NCI-H1417 treated with DMSO at 0.1 percent for 48 hours (cell line): Measurements from ENCODE around the gene WBP1L.
"Not testable (repeated sequence)": the region's sequence is repeated elsewhere in the genome, so short reads cannot be mapped to it uniquely, and the experiment has no call there.

Source experiments
- DNase-seq: peaks from one replicate; lab custom pipeline; 2025; lab: John Stamatoyannopoulos, UW

Gene WBP1L

GRCh38 chr10:102723989-102724388 is 19.8 kb upstream of the WBP1L start:
- DNase-seq: no peak

- DNase-seq: no peak
These were observed 17.5 kb upstream of the WBP1L start for GRCh38 chr10:102726274-102726673.

GRCh38 chr10:102727037-102727818 is 16.5 kb upstream of the WBP1L start:
- DNase-seq: no peak

- DNase-seq: no peak
These were observed 14.4 kb upstream of the WBP1L start for GRCh38 chr10:102729029-102730026.

GRCh38 chr10:102731222-102731800 is 12.4 kb upstream of the WBP1L start:
- no peak for DNase-seq

GRCh38 chr10:102732661-102733060 is 11.1 kb upstream of the WBP1L start:
- DNase-seq: no peak

GRCh38 chr10:102735065-102735562 is 8.6 kb upstream of the WBP1L start:
- no peak for DNase-seq

- DNase-seq: no peak
These were observed 5.0 kb upstream of the WBP1L start for GRCh38 chr10:102738692-102739121.

- no peak for DNase-seq
These were observed 3.5 kb upstream of the WBP1L start for GRCh38 chr10:102740229-102740628.

GRCh38 chr10:102741726-102742237 is 2.0 kb upstream of the WBP1L start:
- no peak for DNase-seq

- not testable (repeated sequence) for DNase-seq
These were observed 1.4 kb upstream of the WBP1L start for GRCh38 chr10:102742313-102742712.

- DNase-seq: no peak
These were observed 615 bp upstream of the WBP1L start for GRCh38 chr10:102743078-102743587.

- DNase-seq: no peak
These were observed 765 bp downstream of the WBP1L start for GRCh38 chr10:102744374-102745051.

- no peak for DNase-seq
These were observed 1.4 kb downstream of the WBP1L start for GRCh38 chr10:102745157-102745556.

- no peak for DNase-seq
These were observed 8.7 kb downstream of the WBP1L start for GRCh38 chr10:102752266-102752930.

GRCh38 chr10:102752934-102753664 is 9.4 kb downstream of the WBP1L start:
- no peak for DNase-seq

- no peak for DNase-seq
These were observed 10.0 kb downstream of the WBP1L start for GRCh38 chr10:102753718-102754117.

GRCh38 chr10:102757323-102757722 is 13.6 kb downstream of the WBP1L start:
- no peak for DNase-seq

GRCh38 chr10:102758240-102758932 is 14.6 kb downstream of the WBP1L start:
- no peak for DNase-seq
